GM18951 (cell line): ENCODE measurements around the gene NPTX1.

Experiments
- POLR2A ChIP-seq: IDR thresholded peaks from 4 replicates; pipeline ENCODE4 v1.6.1; 2011; ENCODE audit warnings: mild to moderate bottlenecking; ENCODE audit not compliant: insufficient read length, insufficient read depth; ENCODE audit errors: extremely low read depth
- in situ Hi-C: fragments of 300-500 bp; cut with MboI; formaldehyde crosslinking; loops from one replicate; pipeline ENCODE4 v1.12.0; 2022; ENCODE audit warnings: low sequenced_read_pairs, mixed read lengths, inconsistent platforms; ENCODE audit not compliant: unreplicated experiment

The NPTX1 gene

GRCh38 chr17:80455784-80456183, 20.6 kb downstream of the NPTX1 start:
- no peak for TF ChIP-seq POLR2A
- in situ Hi-C loops = no loop called here

- TF ChIP-seq POLR2A = no peak
- in situ Hi-C loops = no loop called here
Observed at GRCh38 chr17:80455336-80455710, 21.1 kb downstream of the NPTX1 start.

GRCh38 chr17:80454557-80455335, 21.7 kb downstream of the NPTX1 start:
- peak; percentile 97 for TF ChIP-seq POLR2A
- in situ Hi-C loops = no loop called here

GRCh38 chr17:80453998-80454556, 22.3 kb downstream of the NPTX1 start:
- in situ Hi-C loops = no loop called here
- TF ChIP-seq POLR2A = no peak

GRCh38 chr17:80453126-80453997, 23.0 kb downstream of the NPTX1 start:
- in situ Hi-C loops = no loop called here
- TF ChIP-seq POLR2A = no peak

GRCh38 chr17:80452173-80452915, 24.1 kb downstream of the NPTX1 start:
- no peak for TF ChIP-seq POLR2A
- in situ Hi-C loops = no loop called here

- TF ChIP-seq POLR2A = no peak
- in situ Hi-C loops = no loop called here
Observed at GRCh38 chr17:80451104-80451775, 25.2 kb downstream of the NPTX1 start.

- in situ Hi-C loops = no loop called here
- no peak for TF ChIP-seq POLR2A
Observed at GRCh38 chr17:80449930-80450576, 26.4 kb downstream of the NPTX1 start.

- no peak for TF ChIP-seq POLR2A
- in situ Hi-C loops = no loop called here
Observed at GRCh38 chr17:80449194-80449929, 27.0 kb downstream of the NPTX1 start.

- no peak for TF ChIP-seq POLR2A
- in situ Hi-C loops = no loop called here
Observed at GRCh38 chr17:80447790-80448189, 28.6 kb downstream of the NPTX1 start.

- in situ Hi-C loops = no loop called here
- no peak for TF ChIP-seq POLR2A
Observed at GRCh38 chr17:80446645-80447405, 29.6 kb downstream of the NPTX1 start.
